DOHH2 (cell line): ENCODE measurements around the gene HNF4A.

Experiments
- EZH2phosphoT487 ChIP-seq: fragments of 200-600 bp; sonication (generic); IDR thresholded peaks from 2 replicates; pipeline ENCODE4 v1.6.1; 2017; ENCODE audit warnings: borderline replicate concordance, mild to moderate bottlenecking, antibody characterized with exemption, low read length, moderate library complexity, mixed read lengths
- TF ChIP-seq, protein P1 (sequence below): fragments of 200-600 bp; sonication (generic); IDR thresholded peaks from one replicate; pipeline ENCODE4 v1.5.1; 2014; ENCODE audit warnings: antibody characterized with exemption, mild to moderate bottlenecking, low read depth, low read length; ENCODE audit not compliant: poor library complexity, severe bottlenecking

DNA sequence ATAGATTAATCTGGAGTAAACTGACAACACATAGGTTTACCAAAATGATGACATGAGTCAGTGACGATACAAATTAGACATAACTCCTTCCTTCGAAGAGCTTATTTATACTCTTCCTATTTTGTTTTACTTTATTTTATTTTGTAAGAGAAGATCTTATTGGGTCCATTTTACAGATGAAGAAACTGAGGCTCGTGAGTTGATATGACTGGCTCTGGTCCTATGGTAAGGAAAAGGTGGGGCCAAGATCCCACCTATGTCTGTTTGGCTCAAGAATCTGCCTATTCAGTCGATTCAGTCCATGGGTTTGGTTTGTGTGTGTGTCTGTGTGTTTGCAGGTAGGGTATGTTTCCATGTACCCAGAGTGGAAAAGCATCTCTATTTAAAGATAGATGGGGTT is 27.1 kb upstream of the HNF4A start:
- TF ChIP-seq, protein P1, sequence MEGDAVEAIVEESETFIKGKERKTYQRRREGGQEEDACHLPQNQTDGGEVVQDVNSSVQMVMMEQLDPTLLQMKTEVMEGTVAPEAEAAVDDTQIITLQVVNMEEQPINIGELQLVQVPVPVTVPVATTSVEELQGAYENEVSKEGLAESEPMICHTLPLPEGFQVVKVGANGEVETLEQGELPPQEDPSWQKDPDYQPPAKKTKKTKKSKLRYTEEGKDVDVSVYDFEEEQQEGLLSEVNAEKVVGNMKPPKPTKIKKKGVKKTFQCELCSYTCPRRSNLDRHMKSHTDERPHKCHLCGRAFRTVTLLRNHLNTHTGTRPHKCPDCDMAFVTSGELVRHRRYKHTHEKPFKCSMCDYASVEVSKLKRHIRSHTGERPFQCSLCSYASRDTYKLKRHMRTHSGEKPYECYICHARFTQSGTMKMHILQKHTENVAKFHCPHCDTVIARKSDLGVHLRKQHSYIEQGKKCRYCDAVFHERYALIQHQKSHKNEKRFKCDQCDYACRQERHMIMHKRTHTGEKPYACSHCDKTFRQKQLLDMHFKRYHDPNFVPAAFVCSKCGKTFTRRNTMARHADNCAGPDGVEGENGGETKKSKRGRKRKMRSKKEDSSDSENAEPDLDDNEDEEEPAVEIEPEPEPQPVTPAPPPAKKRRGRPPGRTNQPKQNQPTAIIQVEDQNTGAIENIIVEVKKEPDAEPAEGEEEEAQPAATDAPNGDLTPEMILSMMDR, result no peak
- no peak for TF ChIP-seq EZH2phosphoT487
